ENCODE measurements around the gene LANCL1.

Gene LANCL1

DNA sequence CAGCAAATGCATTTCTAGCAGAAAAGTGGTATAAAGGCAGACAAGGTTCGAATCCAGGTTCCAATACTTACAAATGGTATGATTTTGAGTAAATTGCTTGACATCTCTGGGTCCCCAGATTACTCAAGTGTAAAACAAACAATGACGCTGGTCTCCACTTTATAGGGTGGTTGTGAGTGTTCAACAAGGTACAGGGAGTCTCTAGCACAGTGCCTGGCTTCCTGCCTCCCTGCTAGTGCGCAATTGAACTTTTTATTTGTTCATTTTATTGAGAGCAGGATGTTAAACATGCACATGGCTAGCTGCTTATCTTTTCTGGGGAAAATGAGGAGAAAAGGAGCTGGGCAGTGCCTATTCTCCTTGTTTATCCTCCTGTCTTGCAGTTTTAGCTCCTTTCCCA lies 86.7 kb downstream of the LANCL1 start:
- DNase-seq (ENCODE audit: low spot score), result no peak

DNA sequence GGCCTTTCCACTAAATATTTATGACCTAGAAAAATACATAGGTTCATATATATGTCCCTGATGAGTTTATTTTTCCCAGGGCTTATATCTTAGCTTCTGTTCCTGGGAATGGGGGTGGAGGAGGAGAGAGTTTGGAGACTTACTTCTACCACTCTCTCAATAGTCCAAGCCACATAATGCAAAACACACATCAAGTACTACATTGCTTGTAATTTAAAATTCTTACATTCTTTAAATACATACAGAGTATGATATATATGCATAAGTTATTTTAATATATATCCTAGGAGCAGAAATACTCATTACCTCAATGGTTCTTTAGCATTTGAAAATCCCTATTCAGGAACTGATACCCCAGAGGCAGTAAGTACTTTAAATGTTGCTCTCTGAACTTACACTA lies 88.4 kb downstream of the LANCL1 start:
- no peak for DNase-seq (ENCODE audit: low spot score)

DNA sequence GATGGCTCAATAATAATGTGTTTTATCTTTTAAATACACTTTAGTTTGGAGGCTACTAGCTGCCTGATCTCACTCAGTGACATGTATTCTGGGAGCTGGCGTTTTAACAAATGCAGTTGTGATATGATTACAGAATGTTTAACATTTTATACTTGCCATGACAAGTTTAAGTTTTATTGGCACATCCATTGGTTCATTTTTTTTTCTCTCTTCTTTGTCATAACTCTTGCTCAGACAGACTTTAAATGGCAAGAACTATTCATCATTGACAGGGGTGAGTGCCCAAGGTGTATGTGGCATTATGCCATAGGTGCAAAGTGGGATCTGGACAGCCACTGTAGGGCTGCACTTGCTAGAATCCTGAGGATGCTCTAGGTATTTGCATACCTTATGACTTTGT lies 89.5 kb downstream of the LANCL1 start:
- DNase-seq (ENCODE audit: low spot score), result no peak
